ENCODE data around the gene NUAK2.
A peak's percentile ranks its signal among the peaks of the same experiment; 100 is the strongest.

Gene NUAK2

GRCh38 chr1:205329719-205330118 is 8.2 kb upstream of the NUAK2 start:
- TF ChIP-seq FOXP2 (optimal IDR thresholded peaks at IDR 0.05; ENCODE audit: control extremely low read depth, extremely low read length, insufficient read depth), result no peak
- no peak for TF ChIP-seq EZH2 (IDR thresholded peaks at IDR 0.05)
- no peak for TF ChIP-seq POLR2AphosphoS5 (IDR thresholded peaks at IDR 0.05; ENCODE audit: borderline replicate concordance, low read depth, low read length)
- no peak overlapping the region for H3K4me3 ChIP-seq

GRCh38 chr1:205328476-205328875 is 6.9 kb upstream of the NUAK2 start:
- Histone ChIP-seq H3K27ac (no peak overlapping the region), H3K4me3 (no peak overlapping the region), H3K9ac (ENCODE audit: insufficient read length) (no peak overlapping the region), H3K9me3 (ENCODE audit: low read depth, low read length) (no peaks in the 10 kb centered on the region), H3K36me3 (ENCODE audit: insufficient read depth, low read length) (no peaks in the 10 kb centered on the region)
- no peak for DNase-seq (ENCODE audit: low read depth, low spot score)
- TF ChIP-seq FOXP2 (optimal IDR thresholded peaks at IDR 0.05; ENCODE audit: control extremely low read depth, extremely low read length, insufficient read depth) (no peak), EZH2 (IDR thresholded peaks at IDR 0.05) (no peak), POLR2AphosphoS5 (IDR thresholded peaks at IDR 0.05; ENCODE audit: borderline replicate concordance, low read depth, low read length) (no peak)

More at GRCh38 chr1:205329719-205330118, 8.2 kb upstream of the NUAK2 start:
- no peak overlapping the region for H3K9ac ChIP-seq (ENCODE audit: insufficient read length)
- H3K27ac ChIP-seq, result no peak overlapping the region
- H3K36me3 ChIP-seq (ENCODE audit: insufficient read depth, low read length), result no peaks in the 10 kb centered on the region
- no peak for DNase-seq (ENCODE audit: low read depth, low spot score)
- H3K9me3 ChIP-seq (ENCODE audit: low read depth, low read length), result no peaks in the 10 kb centered on the region

GRCh38 chr1:205326812-205327466 is 5.4 kb upstream of the NUAK2 start:
- no peaks in the 10 kb centered on the region for H3K9me3 ChIP-seq (ENCODE audit: low read depth, low read length)
- no peak for DNase-seq (ENCODE audit: low read depth, low spot score)
- TF ChIP-seq FOXP2 (optimal IDR thresholded peaks at IDR 0.05; ENCODE audit: control extremely low read depth, extremely low read length, insufficient read depth) (no peak), POLR2AphosphoS5 (IDR thresholded peaks at IDR 0.05; ENCODE audit: borderline replicate concordance, low read depth, low read length) (no peak), EZH2 (IDR thresholded peaks at IDR 0.05) (no peak)
- no peak overlapping the region for H3K27ac ChIP-seq
- no peaks in the 10 kb centered on the region for H3K36me3 ChIP-seq (ENCODE audit: insufficient read depth, low read length)
- no peak overlapping the region for H3K9ac ChIP-seq (ENCODE audit: insufficient read length)
- no peak overlapping the region for H3K4me3 ChIP-seq

- Histone ChIP-seq H3K9me3 (ENCODE audit: low read depth, low read length) (no peaks in the 10 kb centered on the region), H3K27ac (no peak overlapping the region), H3K9ac (ENCODE audit: insufficient read length) (no peak overlapping the region), H3K4me3 (no peak overlapping the region), H3K36me3 (ENCODE audit: insufficient read depth, low read length) (no peaks in the 10 kb centered on the region)
- DNase-seq (ENCODE audit: low read depth, low spot score), result peak; percentile 8
- no peak for TF ChIP-seq EZH2 (IDR thresholded peaks at IDR 0.05)
Measured at GRCh38 chr1:205325334-205325884, 3.9 kb upstream of the NUAK2 start.

GRCh38 chr1:205324781-205325180 is 3.2 kb upstream of the NUAK2 start:
- Histone ChIP-seq H3K36me3 (ENCODE audit: insufficient read depth, low read length) (no peaks in the 10 kb centered on the region), H3K4me3 (no peak overlapping the region), H3K9me3 (ENCODE audit: low read depth, low read length) (no peaks in the 10 kb centered on the region), H3K9ac (ENCODE audit: insufficient read length) (no peak overlapping the region), H3K27ac (no peak overlapping the region)
- no peak for DNase-seq (ENCODE audit: low read depth, low spot score)
- TF ChIP-seq EZH2 (IDR thresholded peaks at IDR 0.05) (no peak), FOXP2 (optimal IDR thresholded peaks at IDR 0.05; ENCODE audit: control extremely low read depth, extremely low read length, insufficient read depth) (no peak), POLR2AphosphoS5 (IDR thresholded peaks at IDR 0.05; ENCODE audit: borderline replicate concordance, low read depth, low read length) (no peak)

- no peaks in the 10 kb centered on the region for H3K36me3 ChIP-seq (ENCODE audit: insufficient read depth, low read length)
- no peak for DNase-seq (ENCODE audit: low read depth, low spot score)
- no peak for TF ChIP-seq EZH2 (IDR thresholded peaks at IDR 0.05)
- no peak for TF ChIP-seq FOXP2 (optimal IDR thresholded peaks at IDR 0.05; ENCODE audit: control extremely low read depth, extremely low read length, insufficient read depth)
- no peak for TF ChIP-seq POLR2AphosphoS5 (IDR thresholded peaks at IDR 0.05; ENCODE audit: borderline replicate concordance, low read depth, low read length)
Measured at GRCh38 chr1:205323794-205324193, 2.2 kb upstream of the NUAK2 start.

GRCh38 chr1:205321959-205322283 is 376 bp upstream of the NUAK2 start:
- Histone ChIP-seq H3K4me3 (peak overlapping the region; percentile 76), H3K36me3 (ENCODE audit: insufficient read depth, low read length) (no peaks in the 10 kb centered on the region), H3K9me3 (ENCODE audit: low read depth, low read length) (no peaks in the 10 kb centered on the region), H3K9ac (ENCODE audit: insufficient read length) (no peak overlapping the region), H3K27ac (no peak overlapping the region)
- DNase-seq (ENCODE audit: low read depth, low spot score), result no peak
- no peak for TF ChIP-seq EZH2 (IDR thresholded peaks at IDR 0.05)
- no peak for TF ChIP-seq FOXP2 (optimal IDR thresholded peaks at IDR 0.05; ENCODE audit: control extremely low read depth, extremely low read length, insufficient read depth)
- TF ChIP-seq POLR2AphosphoS5 (IDR thresholded peaks at IDR 0.05; ENCODE audit: borderline replicate concordance, low read depth, low read length), result no peak

More at GRCh38 chr1:205323794-205324193, 2.2 kb upstream of the NUAK2 start:
- Histone ChIP-seq H3K9me3 (ENCODE audit: low read depth, low read length) (no peaks in the 10 kb centered on the region), H3K27ac (no peak overlapping the region), H3K9ac (ENCODE audit: insufficient read length) (no peak overlapping the region), H3K4me3 (no peak overlapping the region)

GRCh38 chr1:205319081-205320018 is 2.2 kb downstream of the NUAK2 start:
- H3K36me3 ChIP-seq (ENCODE audit: insufficient read depth, low read length), result no peaks in the 10 kb centered on the region
- H3K9ac ChIP-seq (ENCODE audit: insufficient read length), result no peak overlapping the region
- no peak overlapping the region for H3K4me3 ChIP-seq
- no peak for TF ChIP-seq EZH2 (IDR thresholded peaks at IDR 0.05)
- TF ChIP-seq POLR2AphosphoS5 (IDR thresholded peaks at IDR 0.05; ENCODE audit: borderline replicate concordance, low read depth, low read length), result no peak
- no peak for DNase-seq (ENCODE audit: low read depth, low spot score)
- H3K9me3 ChIP-seq (ENCODE audit: low read depth, low read length), result no peaks in the 10 kb centered on the region
- no peak overlapping the region for H3K27ac ChIP-seq
